MM.1S (cell line): Measurements from ENCODE around the gene RANBP1.

Experiments used
- DNase-seq: peaks from one replicate; pipeline ENCODE4 v3.0.0-alpha.2; 2015
- H2AFZ ChIP-seq: fragments of 300-600 bp; sonication (generic); 2 replicates; pipeline ENCODE4 v1.6.0; 2016; ENCODE audit warnings: antibody characterized with exemption, low read length
- H3F3A ChIP-seq: fragments of 300-600 bp; sonication (generic); 2 replicates; pipeline ENCODE4 v1.6.1; 2016; ENCODE audit warnings: mild to moderate bottlenecking, antibody characterized with exemption, low read length, moderate library complexity, mixed read lengths; ENCODE audit not compliant: insufficient read depth
- H3K27ac ChIP-seq: fragments of 300-600 bp; sonication (generic); 2 replicates; pipeline ENCODE4 v1.5.1; 2016; ENCODE audit warnings: mild to moderate bottlenecking, low read length
- H3K27me3 ChIP-seq: fragments of 300-600 bp; sonication (generic); replicated peaks from 2 replicates; pipeline ENCODE4 v1.6.0; 2016; ENCODE audit warnings: low read length; ENCODE audit not compliant: insufficient read depth
- H3K36me3 ChIP-seq: fragments of 300-600 bp; sonication (generic); replicated peaks from 2 replicates; pipeline ENCODE4 v1.6.1; 2016; ENCODE audit warnings: mild to moderate bottlenecking, low read length, mixed read lengths; ENCODE audit not compliant: insufficient read depth
- H3K4me1 ChIP-seq: fragments of 300-600 bp; sonication (generic); 2 replicates; pipeline ENCODE4 v1.6.1; 2016; ENCODE audit warnings: low read length, mixed read lengths
- H3K4me2 ChIP-seq: fragments of 300-600 bp; sonication (generic); 2 replicates; pipeline ENCODE4 v1.6.0; 2016; ENCODE audit warnings: low read depth, low read length
- H3K4me3 ChIP-seq: fragments of 300-600 bp; sonication (generic); 2 replicates; pipeline ENCODE4 v1.5.1; 2016; ENCODE audit warnings: low read length, mixed read lengths
- H3K79me2 ChIP-seq: fragments of 300-600 bp; sonication (generic); 2 replicates; pipeline ENCODE4 v1.6.1; 2016; ENCODE audit warnings: mixed run types, low read length, mixed read lengths
- H3K9ac ChIP-seq: fragments of 300-600 bp; sonication (generic); 2 replicates; pipeline ENCODE4 v1.6.1; 2016; ENCODE audit warnings: low read length, mixed read lengths
- H3K9me2 ChIP-seq: fragments of 300-600 bp; sonication (generic); replicated peaks from 2 replicates; pipeline ENCODE4 v1.6.1; 2016; ENCODE audit warnings: mild to moderate bottlenecking, low read length, mixed read lengths; ENCODE audit not compliant: insufficient read depth
- H3K9me3 ChIP-seq: fragments of 300-600 bp; sonication (generic); replicated peaks from 2 replicates; pipeline ENCODE4 v1.6.1; 2016; ENCODE audit warnings: mild to moderate bottlenecking, low read length, mixed read lengths; ENCODE audit not compliant: insufficient read depth
- H4K20me1 ChIP-seq: fragments of 300-600 bp; sonication (generic); 2 replicates; pipeline ENCODE4 v1.6.1; 2016; ENCODE audit warnings: mild to moderate bottlenecking, low read length, moderate library complexity, mixed read lengths; ENCODE audit not compliant: insufficient read depth
- CTCF ChIP-seq: fragments of 300-600 bp; sonication (generic); IDR thresholded peaks from 2 replicates; pipeline ENCODE4 v1.5.1; 2016; ENCODE audit warnings: antibody characterized with exemption, low read length, mixed read lengths
- EZH2 ChIP-seq: fragments of 300-600 bp; sonication (generic); optimal IDR thresholded peaks from 2 replicates; pipeline ENCODE3; 2017; ENCODE audit warnings: low read depth, mild to moderate bottlenecking, antibody characterized with exemption, low read length, mixed read lengths
- EZH2phosphoT487 ChIP-seq: fragments of 300-600 bp; sonication (generic); IDR thresholded peaks from 2 replicates; pipeline ENCODE4 v1.6.1; 2018; ENCODE audit warnings: antibody characterized with exemption, low read length

Gene RANBP1

GRCh38 chr22:20145832-20146223 lies 29.9 kb downstream of the RANBP1 start:
- no peaks in the 10 kb centered on the region for H3K36me3 ChIP-seq
- no peaks in the 10 kb centered on the region for H3K4me1 ChIP-seq
- TF ChIP-seq CTCF: no peak
- no peak for TF ChIP-seq EZH2
- TF ChIP-seq EZH2phosphoT487: no peak
- H3K27ac ChIP-seq: no peak overlapping the region
- H3K9me3 ChIP-seq: no peaks in the 10 kb centered on the region
- H2AFZ ChIP-seq: no peak overlapping the region
- DNase-seq: no peak
- no peak overlapping the region for H3K9ac ChIP-seq
- no peaks in the 10 kb centered on the region for H4K20me1 ChIP-seq
- H3K4me3 ChIP-seq: no peak overlapping the region
- no peak overlapping the region for H3K4me2 ChIP-seq
- no peaks in the 10 kb centered on the region for H3F3A ChIP-seq
- H3K9me2 ChIP-seq: no peaks in the 10 kb centered on the region
- H3K79me2 ChIP-seq: no peaks in the 10 kb centered on the region
- no peaks in the 10 kb centered on the region; the same call in none of the 2 replicates for H3K27me3 ChIP-seq

GRCh38 chr22:20146777-20147176 lies 30.9 kb downstream of the RANBP1 start:
- no peak overlapping the region for H3K9ac ChIP-seq
- H3K9me2 ChIP-seq: no peaks in the 10 kb centered on the region
- H2AFZ ChIP-seq: no peak overlapping the region
- TF ChIP-seq EZH2 (no peak), CTCF (no peak)
- no peaks in the 10 kb centered on the region for H3F3A ChIP-seq
- H3K4me1 ChIP-seq: no peaks in the 10 kb centered on the region
- no peaks in the 10 kb centered on the region for H3K9me3 ChIP-seq
- no peaks in the 10 kb centered on the region for H4K20me1 ChIP-seq
- H3K4me3 ChIP-seq: no peak overlapping the region
- H3K36me3 ChIP-seq: no peaks in the 10 kb centered on the region
- H3K27me3 ChIP-seq: peaks cover 4% of the 10 kb centered on the region
- no peak for DNase-seq
- no peak overlapping the region for H3K4me2 ChIP-seq
- no peak overlapping the region for H3K27ac ChIP-seq
- H3K79me2 ChIP-seq: no peaks in the 10 kb centered on the region

GRCh38 chr22:20147237-20147988 lies 31.5 kb downstream of the RANBP1 start:
- H3K27me3 ChIP-seq: peaks cover 9% of the 10 kb centered on the region
- H3K4me1 ChIP-seq: no peaks in the 10 kb centered on the region
- no peaks in the 10 kb centered on the region for H3K79me2 ChIP-seq
- H3K9ac ChIP-seq: no peak overlapping the region
- no peak overlapping the region for H3K27ac ChIP-seq
- no peak for DNase-seq
- no peaks in the 10 kb centered on the region for H3K36me3 ChIP-seq
- H3K9me2 ChIP-seq: no peaks in the 10 kb centered on the region
- no peaks in the 10 kb centered on the region for H3F3A ChIP-seq
- no peaks in the 10 kb centered on the region for H3K9me3 ChIP-seq
- H3K4me3 ChIP-seq: no peak overlapping the region
- TF ChIP-seq CTCF: no peak
- H4K20me1 ChIP-seq: no peaks in the 10 kb centered on the region
- no peak overlapping the region for H2AFZ ChIP-seq
- no peak overlapping the region for H3K4me2 ChIP-seq
